GM12892 (cell line): Measurements from ENCODE around the gene EPHA4.

ENCODE experiments used
- POLR2A ChIP-seq: IDR thresholded peaks from 2 replicates; pipeline ENCODE4 v1.6.1; 2011; ENCODE audit warnings: low read depth, low read length, control low read depth
- POLR2AphosphoS5 ChIP-seq: IDR thresholded peaks from 2 replicates; pipeline ENCODE4 v1.6.1; 2011; ENCODE audit warnings: low read depth, low read length, control low read depth

DNA sequence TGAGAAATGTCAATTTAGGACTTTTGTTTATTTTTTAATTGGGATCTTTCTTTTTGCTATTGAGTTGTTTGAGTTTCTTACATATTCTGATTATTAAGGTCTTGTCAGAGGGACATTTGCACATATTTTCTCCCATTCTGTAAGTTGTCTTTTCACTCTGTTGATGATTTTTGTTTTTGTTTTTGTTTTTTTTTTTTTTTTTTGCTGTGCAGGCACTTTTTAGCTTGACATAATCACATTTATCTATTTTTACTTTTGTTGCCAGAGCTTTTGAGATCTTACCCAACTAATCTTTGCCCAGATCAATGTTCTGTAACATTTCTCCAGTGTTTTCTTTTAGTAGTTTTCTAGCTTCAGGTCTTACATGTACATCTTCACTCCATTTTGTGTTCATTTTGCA is 166.6 kb downstream of the EPHA4 start:
- TF ChIP-seq POLR2A (no peak), POLR2AphosphoS5 (no peak)
